ENCODE results near the gene ADGRG2. TPM values are rescaled to one million over a fixed set of nuclear protein-coding genes. Genes with fewer than 3 reads are reported as not detected.

Gene ADGRG2
- total and polyA plus RNA-seq, 9 of the 15 experiments (the other 6 are each of a cell fraction or from before 2014, with no cell fraction given): 0.03 TPM; not detected in 8

DNA sequence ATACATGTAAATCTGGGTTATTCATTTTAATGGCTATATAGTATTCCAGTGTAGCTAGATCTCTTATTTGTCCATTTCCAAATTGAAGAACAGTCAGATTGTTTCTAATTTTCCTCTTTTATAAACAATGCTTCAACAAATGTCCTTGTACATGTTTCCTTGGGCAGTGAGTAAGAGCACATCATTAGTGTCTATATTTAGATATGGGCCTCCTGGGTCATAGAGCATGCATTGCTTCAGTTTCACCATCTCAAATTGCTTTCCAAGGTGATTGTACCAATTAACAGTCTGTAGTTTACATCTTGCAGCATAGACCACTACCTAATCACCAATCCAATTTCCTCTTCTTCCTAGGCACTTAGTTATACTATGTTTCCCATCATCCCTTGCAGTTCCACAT lies 151.8 kb downstream of the ADGRG2 start:
- intact Hi-C loops (cut with micrococcal nuclease): no loop called here
- FAIRE-seq: no peak
- no peak overlapping the region for H3K4me3 ChIP-seq
- no peak for DNase-seq (ENCODE audit: extremely low read depth in 1 of 4, low spot score in 3 of 4)
- H3K27me3 ChIP-seq (ENCODE audit: control insufficient read depth in 2 of 2, insufficient read depth in 2 of 2, low read length in 2 of 2): no peaks in the 10 kb centered on the region
- H3K27ac ChIP-seq (ENCODE audit: extremely low read depth, low read depth, low read length): no peak overlapping the region
- H4K20me1 ChIP-seq (replicated peaks; ENCODE audit: control insufficient read depth, insufficient read depth, low read length): no peaks in the 10 kb centered on the region
- H3K9me1 ChIP-seq (ENCODE audit: control insufficient read depth, insufficient read depth, low read length): no peaks in the 10 kb centered on the region
- no peaks in the 10 kb centered on the region for H3K4me1 ChIP-seq (replicated peaks in 1 of 2; ENCODE audit: control insufficient read depth in 2 of 2, insufficient read depth in 2 of 2, low read length in 2 of 2)
- CTCF ChIA-PET (ENCODE audit: low intra/inter-chr PET ratio): no interaction called here
- in situ Hi-C loops (cut with MboI): no loop called here
- no peak overlapping the region for H3K9ac ChIP-seq (ENCODE audit: insufficient read depth in 1 of 2, low read depth in 2 of 2, low read length in 2 of 2)
- BruUV-seq (replicated peaks): no TSS peak
- ATAC-seq: no peak
- H3K79me2 ChIP-seq (ENCODE audit: control insufficient read depth, insufficient read depth, low read length): 0 out of 3 replicates have a peak, but pooled peaks cover 3% of the 10 kb centered on the region
- H2AFZ ChIP-seq (ENCODE audit: low read depth, low read length): no peak overlapping the region
- TF ChIP-seq ZNF12 (CRISPR knock-in tag; IDR thresholded peaks at IDR 0.05): no peak
- TF ChIP-seq, protein P1, sequence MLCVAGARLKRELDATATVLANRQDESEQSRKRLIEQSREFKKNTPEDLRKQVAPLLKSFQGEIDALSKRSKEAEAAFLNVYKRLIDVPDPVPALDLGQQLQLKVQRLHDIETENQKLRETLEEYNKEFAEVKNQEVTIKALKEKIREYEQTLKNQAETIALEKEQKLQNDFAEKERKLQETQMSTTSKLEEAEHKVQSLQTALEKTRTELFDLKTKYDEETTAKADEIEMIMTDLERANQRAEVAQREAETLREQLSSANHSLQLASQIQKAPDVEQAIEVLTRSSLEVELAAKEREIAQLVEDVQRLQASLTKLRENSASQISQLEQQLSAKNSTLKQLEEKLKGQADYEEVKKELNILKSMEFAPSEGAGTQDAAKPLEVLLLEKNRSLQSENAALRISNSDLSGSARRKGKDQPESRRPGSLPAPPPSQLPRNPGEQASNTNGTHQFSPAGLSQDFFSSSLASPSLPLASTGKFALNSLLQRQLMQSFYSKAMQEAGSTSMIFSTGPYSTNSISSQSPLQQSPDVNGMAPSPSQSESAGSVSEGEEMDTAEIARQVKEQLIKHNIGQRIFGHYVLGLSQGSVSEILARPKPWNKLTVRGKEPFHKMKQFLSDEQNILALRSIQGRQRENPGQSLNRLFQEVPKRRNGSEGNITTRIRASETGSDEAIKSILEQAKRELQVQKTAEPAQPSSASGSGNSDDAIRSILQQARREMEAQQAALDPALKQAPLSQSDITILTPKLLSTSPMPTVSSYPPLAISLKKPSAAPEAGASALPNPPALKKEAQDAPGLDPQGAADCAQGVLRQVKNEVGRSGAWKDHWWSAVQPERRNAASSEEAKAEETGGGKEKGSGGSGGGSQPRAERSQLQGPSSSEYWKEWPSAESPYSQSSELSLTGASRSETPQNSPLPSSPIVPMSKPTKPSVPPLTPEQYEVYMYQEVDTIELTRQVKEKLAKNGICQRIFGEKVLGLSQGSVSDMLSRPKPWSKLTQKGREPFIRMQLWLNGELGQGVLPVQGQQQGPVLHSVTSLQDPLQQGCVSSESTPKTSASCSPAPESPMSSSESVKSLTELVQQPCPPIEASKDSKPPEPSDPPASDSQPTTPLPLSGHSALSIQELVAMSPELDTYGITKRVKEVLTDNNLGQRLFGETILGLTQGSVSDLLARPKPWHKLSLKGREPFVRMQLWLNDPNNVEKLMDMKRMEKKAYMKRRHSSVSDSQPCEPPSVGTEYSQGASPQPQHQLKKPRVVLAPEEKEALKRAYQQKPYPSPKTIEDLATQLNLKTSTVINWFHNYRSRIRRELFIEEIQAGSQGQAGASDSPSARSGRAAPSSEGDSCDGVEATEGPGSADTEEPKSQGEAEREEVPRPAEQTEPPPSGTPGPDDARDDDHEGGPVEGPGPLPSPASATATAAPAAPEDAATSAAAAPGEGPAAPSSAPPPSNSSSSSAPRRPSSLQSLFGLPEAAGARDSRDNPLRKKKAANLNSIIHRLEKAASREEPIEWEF (CRISPR knock-in tag; IDR thresholded peaks at IDR 0.05): no peak
- TF ChIP-seq, protein P2, sequence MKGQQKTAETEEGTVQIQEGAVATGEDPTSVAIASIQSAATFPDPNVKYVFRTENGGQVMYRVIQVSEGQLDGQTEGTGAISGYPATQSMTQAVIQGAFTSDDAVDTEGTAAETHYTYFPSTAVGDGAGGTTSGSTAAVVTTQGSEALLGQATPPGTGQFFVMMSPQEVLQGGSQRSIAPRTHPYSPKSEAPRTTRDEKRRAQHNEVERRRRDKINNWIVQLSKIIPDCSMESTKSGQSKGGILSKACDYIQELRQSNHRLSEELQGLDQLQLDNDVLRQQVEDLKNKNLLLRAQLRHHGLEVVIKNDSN (CRISPR knock-in tag; IDR thresholded peaks at IDR 0.05): no peak
- POLR2A ChIA-PET: no interaction called here
- no peaks in the 10 kb centered on the region for H3K9me3 ChIP-seq (replicated peaks; ENCODE audit: control insufficient read depth, insufficient read depth, low read depth, low read length)
- no peak overlapping the region for H3K4me2 ChIP-seq (ENCODE audit: insufficient read depth, low read length)
- H3K36me3 ChIP-seq (ENCODE audit: control insufficient read depth, insufficient read depth, low read length): no peaks in the 10 kb centered on the region

Data from K562 (cell line).